ENCODE data around the gene ARHGAP6.

ARHGAP6 gene

GRCh38 chrX:11421805-11422524 lies 243.8 kb downstream of the ARHGAP6 start:
- peak; percentile 54 for DNase-seq

- no peak for DNase-seq
Measured at GRCh38 chrX:11420851-11421250, 244.9 kb downstream of the ARHGAP6 start.

DNA sequence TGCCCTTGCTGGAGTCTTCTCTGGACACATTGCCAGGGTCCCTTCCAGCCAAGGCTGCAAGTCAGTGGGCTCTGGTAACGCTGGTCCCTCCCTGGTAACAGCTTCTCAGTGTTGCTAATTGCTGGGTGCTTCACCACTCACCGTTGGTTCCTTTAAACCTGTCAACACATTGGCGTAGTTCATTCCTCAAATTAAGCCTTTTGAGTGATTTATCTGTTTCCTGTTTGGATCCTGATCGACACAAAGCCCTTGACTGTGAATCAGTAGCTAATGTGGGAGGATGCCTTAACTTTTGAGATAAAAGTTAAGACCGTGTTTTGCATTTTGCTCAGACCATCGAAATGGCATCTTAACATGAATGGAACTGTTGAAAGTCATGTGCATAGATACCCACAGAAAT lies 246.6 kb downstream of the ARHGAP6 start:
- peak; percentile 40 for DNase-seq

DNA sequence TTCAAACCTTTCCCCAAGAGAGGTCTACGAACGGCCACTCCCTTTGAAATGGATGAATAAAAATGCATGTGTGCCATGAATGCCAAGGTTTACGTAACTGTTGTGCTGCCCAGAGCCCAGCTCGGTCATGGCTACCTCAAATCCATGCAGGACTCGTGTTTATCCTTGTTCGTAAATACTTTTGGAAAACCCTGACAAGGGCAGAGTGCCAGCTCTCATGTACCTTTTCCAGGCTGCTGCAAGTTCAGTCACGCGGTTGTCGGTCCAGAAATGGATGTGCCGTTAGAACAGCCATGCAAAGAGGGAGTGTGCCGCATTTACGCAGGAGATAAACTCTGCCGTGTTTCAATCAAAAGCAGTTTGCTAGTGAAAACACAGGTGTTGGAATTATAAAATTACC lies 249.1 kb downstream of the ARHGAP6 start:
- DNase-seq = no peak

- DNase-seq = no peak
Measured at GRCh38 chrX:11414091-11414490, 251.6 kb downstream of the ARHGAP6 start.

DNA sequence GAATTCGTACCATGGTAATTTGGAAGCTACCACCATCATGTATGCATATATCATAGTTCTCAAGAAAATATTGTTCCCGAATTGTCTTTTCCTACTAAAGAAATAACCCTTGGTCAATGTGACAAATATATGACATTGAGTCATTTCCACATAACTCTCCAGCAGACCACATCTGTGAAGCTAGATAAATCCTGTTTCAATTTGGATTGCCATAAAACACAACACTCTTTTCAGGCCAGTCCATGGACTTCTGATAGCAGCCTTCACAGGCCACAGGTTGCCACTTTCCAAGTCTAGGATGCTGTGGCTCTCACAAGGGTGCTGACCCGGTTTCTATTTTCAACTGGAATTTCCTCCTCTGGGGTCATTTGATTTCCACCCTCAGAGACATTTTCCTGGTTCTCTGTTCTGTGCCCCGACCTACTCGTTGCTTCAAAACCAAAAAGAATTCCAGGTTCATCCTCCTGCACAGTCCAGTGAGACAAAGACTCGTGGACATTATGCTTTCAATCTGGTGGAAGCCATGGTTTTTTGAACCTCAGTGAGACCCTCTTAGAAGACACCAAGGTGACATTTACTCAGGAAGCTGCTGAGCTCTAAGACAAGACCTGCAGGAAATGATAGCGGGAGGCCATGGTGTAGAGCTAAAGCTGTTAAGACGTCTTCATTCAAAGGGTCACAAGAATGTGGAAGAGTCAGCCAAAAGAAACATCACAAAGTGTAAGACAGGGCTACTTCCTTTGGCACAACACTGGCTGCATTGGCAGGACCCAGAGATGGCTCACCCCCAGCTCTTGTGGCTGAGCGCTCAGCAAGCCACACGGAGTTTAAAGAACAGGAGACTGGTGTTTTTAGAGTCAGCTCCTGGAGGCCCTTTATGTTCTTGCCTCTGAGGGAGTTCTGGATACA lies 252.8 kb downstream of the ARHGAP6 start:
- peak; percentile 47 for DNase-seq

GRCh38 chrX:11409957-11410356 lies 255.8 kb downstream of the ARHGAP6 start:
- DNase-seq = no peak

- no peak for DNase-seq
Measured at GRCh38 chrX:11408783-11409182, 256.9 kb downstream of the ARHGAP6 start.

GRCh38 chrX:11408109-11408405 lies 257.7 kb downstream of the ARHGAP6 start:
- no peak for DNase-seq

- DNase-seq = peak; percentile 57
Measured at GRCh38 chrX:11407331-11408108, 258.2 kb downstream of the ARHGAP6 start.

DNA sequence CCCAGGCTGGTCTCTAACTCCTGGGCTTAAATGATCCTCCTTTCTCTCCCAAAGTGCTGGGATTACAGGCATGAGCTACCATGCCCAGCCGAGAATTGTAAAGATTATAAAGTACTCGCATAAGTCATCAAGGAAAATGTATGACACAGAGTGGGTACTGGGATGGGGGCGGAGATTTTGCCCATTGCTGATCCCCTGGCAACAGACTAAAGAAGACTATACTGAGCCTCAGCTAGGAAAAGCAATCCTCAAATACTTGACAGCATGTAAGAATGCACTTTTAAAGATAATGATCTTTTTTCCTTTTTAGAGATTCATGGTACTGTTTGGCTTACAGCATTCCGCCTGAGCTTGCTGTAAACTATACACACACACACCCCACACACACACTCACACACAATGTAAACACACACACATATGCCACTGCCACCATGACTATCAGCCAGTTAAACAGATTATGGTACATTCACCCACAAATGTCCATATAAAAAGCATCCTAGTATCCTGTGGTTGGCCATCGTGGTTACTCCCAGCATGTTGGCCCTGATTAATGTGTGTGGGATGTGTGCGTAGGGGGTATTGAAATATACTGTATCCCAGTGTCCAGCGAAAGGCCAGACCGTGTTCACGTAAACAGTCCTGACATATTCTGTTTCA lies 259.5 kb downstream of the ARHGAP6 start:
- no peak for DNase-seq

DNA sequence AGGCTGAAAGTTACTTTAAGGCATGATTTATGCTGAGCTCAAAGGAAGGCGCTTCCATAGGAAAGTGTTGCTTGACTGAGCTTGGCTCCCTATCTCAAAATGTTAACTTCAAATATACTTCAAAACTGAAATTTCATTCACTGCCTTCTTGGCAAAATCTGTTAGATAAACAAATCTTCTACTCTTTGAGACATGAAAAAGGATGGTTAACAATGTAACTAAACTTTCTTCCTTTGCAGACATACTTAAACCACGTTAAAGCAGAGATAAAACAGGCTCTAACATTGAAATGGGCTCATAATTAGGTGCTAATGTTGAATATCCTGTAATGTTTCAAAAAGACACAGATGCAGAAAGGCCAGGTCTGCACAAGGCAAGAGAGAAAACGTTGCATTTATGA lies 262.1 kb downstream of the ARHGAP6 start:
- DNase-seq = no peak

DNA sequence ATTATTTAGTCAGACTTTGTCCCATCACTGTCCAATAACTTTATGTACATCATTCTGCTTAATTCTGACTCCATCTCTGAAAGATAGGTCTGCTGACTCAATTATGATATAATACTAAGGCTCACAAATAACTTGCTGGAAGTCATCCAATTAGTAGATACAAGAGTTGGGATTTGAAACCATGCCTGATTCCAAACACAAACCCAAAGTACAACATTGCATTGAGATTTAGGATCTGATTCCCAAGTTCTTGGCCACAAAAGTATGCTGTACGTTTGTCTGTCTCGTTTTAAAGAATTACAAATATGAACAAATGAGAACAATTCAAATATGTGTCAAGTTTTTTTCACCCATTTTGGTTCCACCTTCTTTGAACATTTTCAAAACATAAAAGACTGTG lies 263.8 kb downstream of the ARHGAP6 start:
- no peak for DNase-seq

- DNase-seq = no peak
Measured at GRCh38 chrX:11399489-11400094, 266.1 kb downstream of the ARHGAP6 start.

GRCh38 chrX:11398785-11399184 lies 266.9 kb downstream of the ARHGAP6 start:
- no peak for DNase-seq

- no peak for DNase-seq
Measured at GRCh38 chrX:11398139-11398538, 267.6 kb downstream of the ARHGAP6 start.

DNA sequence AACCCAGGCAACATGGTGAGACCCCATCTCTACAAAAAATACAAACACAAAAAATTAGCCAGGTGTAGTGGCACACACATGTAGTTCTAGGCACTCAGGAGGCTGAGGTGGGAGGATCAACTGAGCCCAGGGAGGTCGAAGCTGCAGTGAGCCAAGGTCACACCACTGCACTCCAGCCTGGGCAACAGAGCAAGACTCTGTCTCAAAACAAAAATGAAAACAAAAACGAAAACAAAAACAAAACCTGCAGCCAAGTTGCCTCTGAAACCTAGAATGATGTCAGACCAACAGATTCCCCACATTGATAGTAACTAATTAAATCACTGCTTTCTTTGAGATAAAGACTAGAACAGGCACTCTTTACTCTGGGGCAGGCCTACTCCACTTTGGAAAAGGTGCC lies 268.0 kb downstream of the ARHGAP6 start:
- no peak for DNase-seq

DNA sequence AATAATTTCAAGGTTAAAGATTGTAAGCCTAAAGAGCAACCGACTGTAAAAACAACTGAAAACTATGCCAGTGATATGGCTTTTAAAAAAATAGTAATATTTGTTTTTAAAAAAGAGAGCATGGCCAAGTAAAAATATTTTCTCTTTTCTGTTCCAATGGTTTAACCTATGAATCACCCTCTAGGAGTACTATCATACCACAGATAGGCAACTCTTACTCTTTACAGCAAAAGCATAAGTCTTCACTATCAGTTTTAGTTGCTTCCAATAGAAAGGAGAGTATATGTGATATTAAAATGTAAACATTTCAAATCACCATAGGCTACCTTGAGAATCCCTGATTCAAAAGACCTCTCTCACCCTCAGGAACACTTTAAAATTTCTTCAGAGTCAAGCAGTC lies 269.9 kb downstream of the ARHGAP6 start:
- no peak for DNase-seq

DNA sequence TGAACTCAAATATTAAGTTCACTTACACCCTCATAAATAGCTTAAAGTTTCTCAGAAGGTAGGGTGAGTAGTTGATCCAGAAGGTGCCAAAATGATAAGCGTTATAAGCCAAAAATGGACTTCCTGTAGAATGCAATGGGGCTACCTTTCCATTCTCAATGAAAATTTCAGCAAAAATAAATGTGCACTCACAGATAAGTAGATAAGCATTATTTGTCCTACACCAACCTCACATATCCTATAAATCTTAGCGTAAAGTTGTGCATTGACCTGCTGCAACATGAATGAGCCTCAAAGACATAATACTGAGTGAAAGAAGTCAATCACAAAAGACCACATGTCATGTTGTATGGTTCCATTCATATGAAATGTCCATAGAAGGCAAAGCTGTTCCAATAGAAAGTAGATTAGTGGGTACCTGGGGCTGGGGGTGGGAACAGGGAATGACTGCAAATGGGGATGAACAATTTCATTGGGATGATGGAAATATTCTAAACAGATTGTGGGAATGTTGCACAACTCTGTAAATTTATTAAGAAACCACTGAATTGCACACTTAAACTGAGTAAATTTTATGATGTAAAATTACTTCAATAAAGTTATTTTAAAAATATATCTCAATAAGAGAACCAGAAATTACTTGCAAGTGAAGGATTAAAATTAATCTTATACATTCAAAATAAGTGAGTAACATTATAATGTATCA lies 271.6 kb downstream of the ARHGAP6 start:
- DNase-seq = peak; percentile 15

- DNase-seq = no peak
Measured at GRCh38 chrX:11386812-11387211, 278.9 kb downstream of the ARHGAP6 start.

DNA sequence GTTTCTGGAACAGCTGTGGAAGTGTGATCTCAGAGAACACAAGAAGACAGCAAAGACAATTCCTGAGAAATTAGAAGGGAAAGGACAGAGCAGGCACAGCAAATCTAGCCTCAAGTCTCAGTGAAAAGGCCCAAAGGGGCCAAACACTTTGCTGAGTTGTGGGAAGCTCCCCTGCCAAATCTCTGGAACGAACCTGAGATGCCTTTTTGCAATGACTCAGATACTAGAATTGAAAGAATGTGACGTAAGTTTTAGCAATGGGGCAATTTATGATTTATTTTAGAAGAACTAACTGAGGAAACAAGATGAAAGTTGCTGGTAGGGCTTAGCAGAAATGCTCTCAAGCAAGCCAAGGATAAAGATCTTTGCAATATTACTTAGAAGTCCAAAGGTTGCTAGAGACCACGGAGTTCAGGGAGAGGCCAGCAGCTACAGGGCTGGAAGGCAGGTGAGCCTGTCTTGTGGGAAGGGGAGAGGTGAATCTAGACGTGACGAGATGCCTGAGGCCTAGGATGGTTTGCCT lies 279.7 kb downstream of the ARHGAP6 start:
- DNase-seq = no peak

- DNase-seq = no peak
Measured at GRCh38 chrX:11382930-11383329, 282.8 kb downstream of the ARHGAP6 start.

Measured in hematopoietic multipotent progenitor cell treated with erythropoietin and hydrocortisone succinate and interleukin-3 and kit ligand, for 4 days (in vitro differentiated cells).